Activated CD8-positive, alpha-beta memory T cell treated with anti-CD3 and anti-CD28 coated beads, Interleukin-2, amount 50 U/mL, for 1 hour (primary cell): Measurements from ENCODE around the gene C11orf86.

Experiments
- DNase-seq: peaks from one replicate; pipeline ENCODE4 v3.0.0-alpha.2; 2020; ENCODE audit errors: extremely low read depth

The C11orf86 gene

DNA sequence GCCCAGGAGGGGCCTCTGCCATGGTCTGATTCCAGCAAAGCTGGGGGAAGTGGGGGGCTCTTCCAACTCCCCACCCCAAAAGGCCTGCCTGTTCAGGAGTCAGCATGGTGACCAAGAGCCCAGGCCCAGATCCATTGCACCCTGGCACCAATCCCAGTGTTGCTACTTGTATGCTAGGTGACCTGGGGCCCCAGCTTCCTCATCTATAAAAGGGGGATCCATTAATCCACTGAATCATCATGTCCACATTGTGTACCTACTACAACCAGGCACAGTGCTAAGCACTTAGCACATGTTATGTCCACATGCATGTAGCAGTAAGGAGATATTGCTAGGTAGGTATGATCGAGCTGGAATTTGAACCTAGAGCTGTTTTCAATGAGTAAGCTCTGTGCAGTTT lies 49.9 kb downstream of the C11orf86 start:
- DNase-seq: no peak

GRCh38 chr11:67025750-67026149 lies 50.6 kb downstream of the C11orf86 start:
- no peak for DNase-seq
